ENCODE results near the gene PAQR4. TPM values are rescaled to one million over a fixed set of nuclear protein-coding genes. Genes with fewer than 3 reads are reported as not detected.

PAQR4 gene
- polyA plus RNA-seq, 3 donors: 6.3 to 14.2 (median 8.9) TPM

DNA sequence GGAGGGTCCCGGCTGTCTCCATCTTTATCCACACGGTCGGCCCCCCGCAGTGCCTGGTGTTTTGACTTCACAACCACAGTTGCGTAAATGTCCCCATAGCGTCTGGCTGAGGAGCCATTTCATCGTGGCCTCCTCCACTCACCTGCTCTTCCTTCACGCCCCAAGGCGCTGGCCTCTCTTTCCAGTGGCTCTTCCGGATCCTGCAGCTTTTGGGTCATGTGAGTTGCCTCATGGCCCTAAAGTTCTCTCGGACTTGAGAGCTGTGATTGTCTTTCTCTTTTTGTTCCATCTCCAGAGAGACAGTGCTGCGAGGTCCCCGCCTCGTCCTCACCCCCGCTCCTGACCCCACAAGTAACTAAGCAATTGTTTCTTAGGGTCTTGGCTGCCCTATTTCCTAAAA is 34.7 kb upstream of the PAQR4 start:
- H3K36me3 ChIP-seq (replicated peaks in 1 of 2; ENCODE audit: control insufficient read depth in 1 of 2, insufficient read depth in 2 of 2, low read length in 2 of 2): peaks cover 49 to 82% of the 10 kb centered on the region in 2 donors
- WGBS (ENCODE audit: insufficient coverage): 87% methylated on average over 15 of the region's 15 CpGs
- intact Hi-C loops (cut with micrococcal nuclease): loop anchor here in 1 of 2 donors (1.0 kb wide), 1 partner anchor 12 kb away; no protein-coding TSS in a partner anchor
- peaks cover 45 to 79% of the 10 kb centered on the region in 2 donors for H3K36me3 Mint-ChIP-seq
- H3K9me3 Mint-ChIP-seq: peaks cover 0 to 1% (median 0%) of the 10 kb centered on the region in 7 donors
- H3K27ac Mint-ChIP-seq: peak overlapping the region in 1 of 7 donors; percentile 20
- H4K20me1 ChIP-seq (ENCODE audit: insufficient read depth, low read length): no peaks in the 10 kb centered on the region
- H3K27me3 Mint-ChIP-seq (ENCODE audit: low read depth in 3 of 3): peaks cover 0 to 2% (median 0%) of the 10 kb centered on the region in 3 donors
- no peak overlapping the region for H3K27ac ChIP-seq (ENCODE audit: low read depth in 1 of 2, low read length in 2 of 2)
- no peak overlapping the region for H3K4me2 ChIP-seq (replicated peaks; ENCODE audit: extremely low read depth, low read length, poor library complexity, severe bottlenecking)
- no peaks in the 10 kb centered on the region for H3K27me3 ChIP-seq (ENCODE audit: control insufficient read depth in 2 of 2, insufficient read depth in 2 of 2, low read length in 2 of 2)
- no peaks in the 10 kb centered on the region for H3K9me3 ChIP-seq (replicated peaks in 1 of 2; ENCODE audit: control insufficient read depth in 1 of 2, insufficient read depth in 1 of 2, low read length in 2 of 2)
- H3K4me3 Mint-ChIP-seq: no peak overlapping the region
- TF ChIP-seq, protein P1, sequence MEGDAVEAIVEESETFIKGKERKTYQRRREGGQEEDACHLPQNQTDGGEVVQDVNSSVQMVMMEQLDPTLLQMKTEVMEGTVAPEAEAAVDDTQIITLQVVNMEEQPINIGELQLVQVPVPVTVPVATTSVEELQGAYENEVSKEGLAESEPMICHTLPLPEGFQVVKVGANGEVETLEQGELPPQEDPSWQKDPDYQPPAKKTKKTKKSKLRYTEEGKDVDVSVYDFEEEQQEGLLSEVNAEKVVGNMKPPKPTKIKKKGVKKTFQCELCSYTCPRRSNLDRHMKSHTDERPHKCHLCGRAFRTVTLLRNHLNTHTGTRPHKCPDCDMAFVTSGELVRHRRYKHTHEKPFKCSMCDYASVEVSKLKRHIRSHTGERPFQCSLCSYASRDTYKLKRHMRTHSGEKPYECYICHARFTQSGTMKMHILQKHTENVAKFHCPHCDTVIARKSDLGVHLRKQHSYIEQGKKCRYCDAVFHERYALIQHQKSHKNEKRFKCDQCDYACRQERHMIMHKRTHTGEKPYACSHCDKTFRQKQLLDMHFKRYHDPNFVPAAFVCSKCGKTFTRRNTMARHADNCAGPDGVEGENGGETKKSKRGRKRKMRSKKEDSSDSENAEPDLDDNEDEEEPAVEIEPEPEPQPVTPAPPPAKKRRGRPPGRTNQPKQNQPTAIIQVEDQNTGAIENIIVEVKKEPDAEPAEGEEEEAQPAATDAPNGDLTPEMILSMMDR (IDR thresholded peaks at IDR 0.05): no peak
- no peak overlapping the region for H3K4me3 ChIP-seq (replicated peaks in 1 of 3; ENCODE audit: low read depth in 2 of 3, low read length in 3 of 3)
- H3K9ac ChIP-seq (ENCODE audit: insufficient read depth, low read length, poor library complexity, severe bottlenecking): no peak overlapping the region
- H3K4me1 ChIP-seq (ENCODE audit: control insufficient read depth in 1 of 2, insufficient read depth in 2 of 2, low read length in 2 of 2): no peaks in the 10 kb centered on the region
- H2AFZ ChIP-seq (ENCODE audit: insufficient read depth, low read depth, low read length, poor library complexity, severe bottlenecking): no peak overlapping the region
- H3K79me2 ChIP-seq (ENCODE audit: insufficient read depth, low read length): no peaks in the 10 kb centered on the region
- no peaks in the 10 kb centered on the region for H3K4me1 Mint-ChIP-seq
- DNase-seq: no peak

DNA sequence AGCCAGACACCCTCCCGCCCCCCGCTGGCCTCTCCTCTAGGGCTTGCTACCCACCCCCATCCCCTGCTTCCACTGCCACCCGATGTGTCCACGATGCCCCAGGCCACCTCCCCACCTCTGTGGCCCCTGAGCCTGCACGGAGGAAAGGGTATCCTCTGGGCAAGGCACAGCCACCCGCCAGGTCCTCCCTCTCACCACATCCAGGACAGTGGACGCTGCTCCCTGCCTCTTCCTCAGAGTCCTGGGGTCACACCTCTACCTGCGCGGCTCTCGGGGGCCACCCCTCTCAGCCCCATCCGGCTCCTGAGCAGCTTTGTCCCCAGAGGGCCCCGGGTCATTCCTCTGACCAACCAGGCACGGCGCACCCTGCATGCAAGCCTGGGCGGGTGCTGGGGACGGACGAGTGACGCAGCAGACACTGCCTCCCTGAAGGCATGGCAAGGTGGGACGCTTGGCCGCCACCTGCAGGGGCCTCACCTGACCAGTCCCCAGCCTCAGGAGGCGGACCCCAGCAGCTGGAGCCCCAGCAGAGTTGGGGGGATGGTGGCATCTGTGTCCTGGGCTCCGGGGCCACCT is 32.6 kb upstream of the PAQR4 start:
- Mint-ChIP-seq H3K27ac (no peak overlapping the region), H3K27me3 (ENCODE audit: low read depth in 3 of 3) (peaks cover 0 to 2% (median 0%) of the 10 kb centered on the region in 3 donors), H3K9me3 (no peaks in the 10 kb centered on the region), H3K4me1 (no peaks in the 10 kb centered on the region), H3K4me3 (no peak overlapping the region), H3K36me3 (peaks cover 57 to 86% of the 10 kb centered on the region in 2 donors)
- DNase-seq: peak in 1 of 3 donors; percentile 4
- Histone ChIP-seq H3K79me2 (ENCODE audit: insufficient read depth, low read length) (no peaks in the 10 kb centered on the region), H2AFZ (ENCODE audit: insufficient read depth, low read depth, low read length, poor library complexity, severe bottlenecking) (no peak overlapping the region), H3K4me3 (replicated peaks in 1 of 3; ENCODE audit: low read depth in 2 of 3, low read length in 3 of 3) (no peak overlapping the region), H3K9ac (ENCODE audit: insufficient read depth, low read length, poor library complexity, severe bottlenecking) (no peak overlapping the region), H3K27ac (ENCODE audit: low read depth in 1 of 2, low read length in 2 of 2) (no peak overlapping the region), H3K9me3 (replicated peaks in 1 of 2; ENCODE audit: control insufficient read depth in 1 of 2, insufficient read depth in 1 of 2, low read length in 2 of 2) (no peaks in the 10 kb centered on the region), H4K20me1 (ENCODE audit: insufficient read depth, low read length) (no peaks in the 10 kb centered on the region), H3K27me3 (ENCODE audit: control insufficient read depth in 2 of 2, insufficient read depth in 2 of 2, low read length in 2 of 2) (no peaks in the 10 kb centered on the region), H3K36me3 (replicated peaks in 1 of 2; ENCODE audit: control insufficient read depth in 1 of 2, insufficient read depth in 2 of 2, low read length in 2 of 2) (peaks cover 52 to 84% of the 10 kb centered on the region in 2 donors), H3K4me1 (ENCODE audit: control insufficient read depth in 1 of 2, insufficient read depth in 2 of 2, low read length in 2 of 2) (no peaks in the 10 kb centered on the region), H3K4me2 (replicated peaks; ENCODE audit: extremely low read depth, low read length, poor library complexity, severe bottlenecking) (no peak overlapping the region)
- TF ChIP-seq, protein P1 (IDR thresholded peaks at IDR 0.05): no peak
- intact Hi-C loops (cut with micrococcal nuclease): no loop called here
- 96% methylated on average over 17 of the region's 22 CpGs for WGBS (ENCODE audit: insufficient coverage)
